Lower leg skin (tissue), 3 donors: ENCODE results near the gene CDC23.

ENCODE experiments used
- POLR2A ChIP-seq, 2 donors: fragments of 450-650 bp; IDR thresholded peaks; one replicate each; pipeline ENCODE4 v1.6.1; 2016 to 2017; ENCODE audit warnings: antibody characterized with exemption in 2 of 2, mild to moderate bottlenecking in 1 of 2, moderate library complexity in 1 of 2
- TF ChIP-seq, protein P1 (sequence below), 3 donors: fragments of 450-650 bp; IDR thresholded peaks; one replicate each; pipeline ENCODE4 v1.5.1; 2016; ENCODE audit warnings: antibody characterized with exemption in 3 of 3, mild to moderate bottlenecking in 3 of 3, moderate library complexity in 2 of 3

DNA sequence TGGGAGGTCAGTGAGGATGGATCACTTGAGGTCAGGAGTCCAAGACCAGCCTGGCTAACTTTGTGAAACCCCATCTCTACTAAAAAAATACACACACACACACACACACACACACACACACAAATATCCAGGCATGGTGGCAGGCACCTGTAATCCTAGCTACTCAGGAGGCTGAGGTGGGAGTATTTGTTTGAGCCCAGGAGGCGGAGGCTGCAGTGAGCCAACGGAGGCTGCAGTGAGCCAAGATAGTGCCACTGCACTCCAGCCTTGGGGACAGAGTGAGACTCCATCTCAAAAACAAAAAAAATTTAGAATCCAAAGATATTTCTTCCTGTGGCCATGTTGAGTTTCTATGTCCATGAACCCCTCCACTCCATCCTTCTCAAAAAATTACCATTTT lies 21.5 kb upstream of the CDC23 start:
- TF ChIP-seq, protein P1, sequence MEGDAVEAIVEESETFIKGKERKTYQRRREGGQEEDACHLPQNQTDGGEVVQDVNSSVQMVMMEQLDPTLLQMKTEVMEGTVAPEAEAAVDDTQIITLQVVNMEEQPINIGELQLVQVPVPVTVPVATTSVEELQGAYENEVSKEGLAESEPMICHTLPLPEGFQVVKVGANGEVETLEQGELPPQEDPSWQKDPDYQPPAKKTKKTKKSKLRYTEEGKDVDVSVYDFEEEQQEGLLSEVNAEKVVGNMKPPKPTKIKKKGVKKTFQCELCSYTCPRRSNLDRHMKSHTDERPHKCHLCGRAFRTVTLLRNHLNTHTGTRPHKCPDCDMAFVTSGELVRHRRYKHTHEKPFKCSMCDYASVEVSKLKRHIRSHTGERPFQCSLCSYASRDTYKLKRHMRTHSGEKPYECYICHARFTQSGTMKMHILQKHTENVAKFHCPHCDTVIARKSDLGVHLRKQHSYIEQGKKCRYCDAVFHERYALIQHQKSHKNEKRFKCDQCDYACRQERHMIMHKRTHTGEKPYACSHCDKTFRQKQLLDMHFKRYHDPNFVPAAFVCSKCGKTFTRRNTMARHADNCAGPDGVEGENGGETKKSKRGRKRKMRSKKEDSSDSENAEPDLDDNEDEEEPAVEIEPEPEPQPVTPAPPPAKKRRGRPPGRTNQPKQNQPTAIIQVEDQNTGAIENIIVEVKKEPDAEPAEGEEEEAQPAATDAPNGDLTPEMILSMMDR (IDR thresholded peaks at IDR 0.05): no peak
- no peak for TF ChIP-seq POLR2A (IDR thresholded peaks at IDR 0.05)
